ENCODE results near the gene LIN52.

DNA sequence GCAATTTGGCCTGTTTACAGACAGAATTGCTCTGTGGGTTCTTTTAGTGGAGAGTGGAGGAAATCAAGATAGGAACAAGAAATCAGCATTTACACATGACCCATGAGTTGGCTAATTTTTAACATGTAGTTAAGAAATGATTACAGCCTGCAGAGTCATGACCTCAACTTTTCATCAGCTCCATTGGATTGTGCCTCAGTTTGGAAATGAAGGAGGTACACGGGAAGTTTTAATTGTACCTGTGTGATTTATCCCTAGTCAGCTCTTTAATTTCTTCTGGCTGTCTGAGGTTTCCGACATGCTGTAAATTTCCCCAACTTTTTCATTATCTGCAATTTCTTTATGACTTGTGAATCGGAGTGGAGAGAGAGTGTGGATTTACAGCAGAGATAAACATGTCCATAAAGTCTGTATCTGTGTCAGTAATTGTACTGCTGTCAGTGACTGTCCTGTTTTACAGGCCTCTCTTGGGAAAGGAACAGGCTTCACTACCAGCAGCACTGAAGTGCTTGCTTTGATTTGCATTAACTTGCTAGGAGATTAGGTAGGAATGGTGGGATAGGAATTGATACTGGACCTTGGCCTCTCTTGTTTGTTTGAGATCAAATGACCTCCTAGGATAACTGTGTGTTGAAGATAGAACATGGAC, 49.2 kb downstream of the LIN52 start:
- TF ChIP-seq CTCF (IDR thresholded peaks at IDR 0.05) = no peak
- no peak for TF ChIP-seq REST (IDR thresholded peaks at IDR 0.05; ENCODE audit: insufficient read depth in 1 of 2, low read depth in 2 of 2, low read length in 1 of 2)
- no peak for TF ChIP-seq TCF7L2 (IDR thresholded peaks at IDR 0.05; ENCODE audit: low read depth, low read length)

Data from Panc1 (cell line).